ENCODE data around the gene DDR1.
"Not testable (repeated sequence)": the region's sequence is repeated elsewhere in the genome, so short reads cannot be mapped to it uniquely, and the experiment has no call there.

The DDR1 gene

GRCh38 chr6:30845183-30845582, 39.1 kb upstream of the DDR1 start:
- Mint-ChIP-seq H3K27me3 (peaks cover 35% of the 10 kb centered on the region), H3K9me3 (peaks cover 5% of the 10 kb centered on the region), H3K27ac (no peak overlapping the region), H3K4me1 (no peaks in the 10 kb centered on the region), H3K36me3 (no peaks in the 10 kb centered on the region), H3K4me3 (no peak overlapping the region)
- ATAC-seq, result no peak

DNA sequence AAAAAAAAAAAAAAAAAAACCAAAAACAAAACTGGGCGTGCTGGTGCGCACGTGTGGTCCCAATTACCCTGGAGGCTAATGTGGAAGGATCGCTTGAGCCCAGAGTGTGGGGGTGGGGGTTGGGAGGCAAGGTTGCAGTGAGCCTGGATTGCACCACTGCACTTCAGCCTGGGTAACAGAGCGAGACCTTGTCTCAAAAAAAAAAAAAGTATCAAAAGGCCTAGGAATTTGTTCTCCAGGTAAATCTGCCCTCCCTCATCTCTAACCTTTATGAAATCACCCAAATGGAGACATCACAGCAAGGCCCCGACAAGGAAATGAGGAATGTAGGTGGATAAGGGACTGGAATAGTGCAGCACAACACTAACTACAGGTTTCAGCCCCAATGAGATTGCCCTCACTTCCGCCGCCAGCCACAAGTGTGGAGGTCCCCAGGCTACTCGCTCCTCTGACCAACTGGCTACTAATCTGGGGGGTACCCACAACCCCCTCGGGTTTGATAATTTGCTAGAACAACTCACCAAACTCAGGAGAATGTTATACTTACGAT, 36.8 kb upstream of the DDR1 start:
- no peaks in the 10 kb centered on the region for H3K36me3 Mint-ChIP-seq
- no peaks in the 10 kb centered on the region for H3K4me1 Mint-ChIP-seq
- peaks cover 12% of the 10 kb centered on the region for H3K9me3 Mint-ChIP-seq
- peaks cover 35% of the 10 kb centered on the region for H3K27me3 Mint-ChIP-seq
- no peak overlapping the region for H3K27ac Mint-ChIP-seq
- no peak overlapping the region for H3K4me3 Mint-ChIP-seq
- no peak for ATAC-seq

- peaks cover 15% of the 10 kb centered on the region for H3K9me3 Mint-ChIP-seq
- H3K4me3 Mint-ChIP-seq, result no peak overlapping the region
- no peak overlapping the region for H3K27ac Mint-ChIP-seq
- no peaks in the 10 kb centered on the region for H3K4me1 Mint-ChIP-seq
- H3K36me3 Mint-ChIP-seq, result no peaks in the 10 kb centered on the region
- H3K27me3 Mint-ChIP-seq, result peaks cover 32% of the 10 kb centered on the region
- ATAC-seq, result no peak
Measured at GRCh38 chr6:30847971-30848436, 36.3 kb upstream of the DDR1 start.

DNA sequence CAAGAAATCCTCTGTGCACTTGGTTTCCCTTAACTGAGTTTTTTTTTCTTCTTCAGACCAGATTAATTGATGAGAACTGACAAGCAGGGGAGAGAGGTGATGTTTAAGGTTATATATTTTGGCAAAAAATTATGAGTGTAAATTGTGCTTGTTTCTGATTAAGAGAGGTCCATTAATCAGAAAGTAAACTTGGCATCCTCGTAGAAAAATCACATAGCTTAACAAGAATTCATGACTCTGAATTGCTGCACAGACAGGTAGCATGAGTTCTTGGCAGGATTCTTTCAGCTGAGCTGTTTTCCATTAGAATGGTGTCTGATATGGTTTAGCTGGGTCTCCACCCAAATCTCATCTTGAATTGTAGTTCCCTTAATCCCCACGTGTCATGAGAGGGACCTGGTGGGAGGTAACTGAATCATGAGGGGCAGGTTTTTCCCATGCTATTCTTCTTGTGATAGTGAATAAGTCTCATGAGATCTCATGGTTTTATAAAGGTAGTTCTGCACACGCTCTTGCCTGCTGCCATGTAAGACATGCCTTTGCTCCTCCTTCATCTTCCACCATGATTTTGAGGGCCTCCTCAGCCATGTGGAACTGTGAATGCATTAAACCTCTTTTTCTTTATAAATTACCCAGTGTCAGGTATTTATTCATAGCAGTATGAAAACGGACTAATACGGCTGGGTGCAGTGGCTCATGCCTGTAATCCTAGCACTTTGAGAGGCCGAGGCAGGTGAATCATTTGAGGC, 34.2 kb upstream of the DDR1 start:
- ATAC-seq, result no peak
- no peak overlapping the region for H3K27ac Mint-ChIP-seq
- H3K4me3 Mint-ChIP-seq, result no peak overlapping the region

DNA sequence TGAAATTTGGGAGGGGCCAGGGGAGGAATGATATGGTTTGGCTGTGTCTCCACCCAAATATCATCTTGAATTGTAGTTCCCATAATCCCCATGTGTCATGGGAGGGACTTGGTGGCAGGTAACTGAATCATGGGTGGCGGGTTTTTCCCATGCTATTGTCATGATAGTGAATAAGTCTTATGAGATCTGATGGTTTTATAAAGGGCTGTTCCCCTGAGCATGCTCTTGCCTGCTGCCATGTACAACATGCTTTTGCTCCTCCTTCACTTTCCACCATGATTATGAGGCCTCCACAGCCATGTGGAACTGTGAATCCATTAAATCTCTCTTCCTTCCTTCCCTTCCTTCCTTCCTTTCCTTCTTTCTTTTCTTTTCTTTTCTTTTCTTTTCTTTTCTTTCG, 31.9 kb upstream of the DDR1 start:
- H3K36me3 Mint-ChIP-seq, H3K4me1 Mint-ChIP-seq, H3K27ac Mint-ChIP-seq: not testable (repeated sequence)

More for the DNA sequence above, 34.2 kb upstream of the DDR1 start:
- peaks cover 15% of the 10 kb centered on the region for H3K9me3 Mint-ChIP-seq
- H3K4me1 Mint-ChIP-seq, result no peaks in the 10 kb centered on the region
- H3K27me3 Mint-ChIP-seq, result peaks cover 11% of the 10 kb centered on the region
- no peaks in the 10 kb centered on the region for H3K36me3 Mint-ChIP-seq

GRCh38 chr6:30854285-30855040, 29.9 kb upstream of the DDR1 start:
- Mint-ChIP-seq H3K4me1 (no peaks in the 10 kb centered on the region), H3K27ac (no peak overlapping the region), H3K36me3 (no peaks in the 10 kb centered on the region), H3K9me3 (peaks cover 17% of the 10 kb centered on the region), H3K27me3 (peaks cover 18% of the 10 kb centered on the region), H3K4me3 (no peak overlapping the region)
- ATAC-seq, result no peak

More for the DNA sequence above, 31.9 kb upstream of the DDR1 start:
- peaks cover 16% of the 10 kb centered on the region for H3K27me3 Mint-ChIP-seq
- H3K4me3 Mint-ChIP-seq, ATAC-seq: not testable (repeated sequence)
- peaks cover 15% of the 10 kb centered on the region for H3K9me3 Mint-ChIP-seq

DNA sequence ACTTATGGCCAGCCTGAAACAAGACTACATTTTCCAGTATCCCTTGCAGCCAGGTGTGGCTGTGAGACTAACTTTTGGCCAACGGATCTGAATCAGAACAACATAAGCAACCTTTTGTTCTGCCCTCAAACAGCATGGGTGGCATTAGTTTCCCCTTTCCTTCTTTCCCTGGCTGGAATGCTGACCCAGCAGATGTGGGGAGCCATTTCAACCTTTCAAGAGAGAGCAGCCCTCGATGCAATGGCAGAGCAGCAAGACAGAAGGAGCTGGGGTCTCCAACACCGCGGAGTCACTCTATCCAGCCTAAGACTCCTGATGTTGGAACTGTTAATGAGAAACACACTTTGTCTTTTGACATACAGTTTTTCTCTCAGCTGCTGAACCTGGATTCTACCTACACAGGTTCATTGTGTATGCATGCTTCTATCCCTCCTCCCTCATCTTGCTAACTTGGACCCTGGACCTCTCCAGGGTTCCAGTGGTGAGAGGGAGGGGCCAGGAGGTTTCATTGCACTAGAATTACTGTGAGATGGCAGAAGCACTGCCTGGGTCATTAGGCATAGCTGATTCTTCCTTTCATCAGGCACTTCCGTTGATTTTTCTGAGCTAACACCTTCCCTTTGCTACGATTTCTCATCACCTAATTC, 28.8 kb upstream of the DDR1 start:
- Mint-ChIP-seq H3K4me1 (no peaks in the 10 kb centered on the region), H3K9me3 (peaks cover 13% of the 10 kb centered on the region), H3K27me3 (peaks cover 18% of the 10 kb centered on the region), H3K36me3 (peaks cover 5% of the 10 kb centered on the region), H3K4me3 (no peak overlapping the region), H3K27ac (no peak overlapping the region)
- ATAC-seq, result no peak

GRCh38 chr6:30857112-30857511, 27.2 kb upstream of the DDR1 start:
- H3K27me3 Mint-ChIP-seq, result peaks cover 18% of the 10 kb centered on the region
- H3K4me3 Mint-ChIP-seq, result no peak overlapping the region
- ATAC-seq, result no peak

DNA sequence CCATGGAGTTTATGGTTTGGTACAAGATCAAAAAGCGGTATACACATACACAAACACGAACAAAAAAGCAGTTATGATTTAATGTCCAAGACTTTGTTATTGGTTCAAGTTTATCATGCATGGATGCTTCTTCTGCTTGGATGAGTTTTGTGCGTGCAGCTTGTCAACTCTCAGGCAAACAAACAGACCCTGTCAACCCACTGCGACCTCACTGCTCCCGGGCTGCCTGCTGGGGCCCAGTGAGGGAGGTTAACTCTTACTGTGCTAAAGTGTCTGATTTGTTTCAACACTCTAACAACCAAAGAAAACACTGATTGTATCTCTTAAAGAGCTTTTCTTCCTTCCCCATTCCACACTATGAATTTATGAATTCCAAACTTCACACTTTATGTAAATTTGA, 26.8 kb upstream of the DDR1 start:
- Mint-ChIP-seq H3K36me3 (peaks cover 9% of the 10 kb centered on the region), H3K4me3 (no peak overlapping the region), H3K4me1 (no peaks in the 10 kb centered on the region), H3K27me3 (peaks cover 18% of the 10 kb centered on the region), H3K9me3 (peaks cover 9% of the 10 kb centered on the region), H3K27ac (no peak overlapping the region)
- ATAC-seq, result no peak

More at GRCh38 chr6:30857112-30857511, 27.2 kb upstream of the DDR1 start:
- Mint-ChIP-seq H3K27ac (no peak overlapping the region), H3K9me3 (peaks cover 13% of the 10 kb centered on the region), H3K36me3 (peaks cover 9% of the 10 kb centered on the region), H3K4me1 (no peaks in the 10 kb centered on the region)

- H3K36me3 Mint-ChIP-seq, ATAC-seq, H3K9me3 Mint-ChIP-seq, H3K4me1 Mint-ChIP-seq, H3K27ac Mint-ChIP-seq, H3K4me3 Mint-ChIP-seq: not testable (repeated sequence)
- H3K27me3 Mint-ChIP-seq, result peaks cover 26% of the 10 kb centered on the region
Measured at GRCh38 chr6:30859726-30860125, 24.6 kb upstream of the DDR1 start.

DNA sequence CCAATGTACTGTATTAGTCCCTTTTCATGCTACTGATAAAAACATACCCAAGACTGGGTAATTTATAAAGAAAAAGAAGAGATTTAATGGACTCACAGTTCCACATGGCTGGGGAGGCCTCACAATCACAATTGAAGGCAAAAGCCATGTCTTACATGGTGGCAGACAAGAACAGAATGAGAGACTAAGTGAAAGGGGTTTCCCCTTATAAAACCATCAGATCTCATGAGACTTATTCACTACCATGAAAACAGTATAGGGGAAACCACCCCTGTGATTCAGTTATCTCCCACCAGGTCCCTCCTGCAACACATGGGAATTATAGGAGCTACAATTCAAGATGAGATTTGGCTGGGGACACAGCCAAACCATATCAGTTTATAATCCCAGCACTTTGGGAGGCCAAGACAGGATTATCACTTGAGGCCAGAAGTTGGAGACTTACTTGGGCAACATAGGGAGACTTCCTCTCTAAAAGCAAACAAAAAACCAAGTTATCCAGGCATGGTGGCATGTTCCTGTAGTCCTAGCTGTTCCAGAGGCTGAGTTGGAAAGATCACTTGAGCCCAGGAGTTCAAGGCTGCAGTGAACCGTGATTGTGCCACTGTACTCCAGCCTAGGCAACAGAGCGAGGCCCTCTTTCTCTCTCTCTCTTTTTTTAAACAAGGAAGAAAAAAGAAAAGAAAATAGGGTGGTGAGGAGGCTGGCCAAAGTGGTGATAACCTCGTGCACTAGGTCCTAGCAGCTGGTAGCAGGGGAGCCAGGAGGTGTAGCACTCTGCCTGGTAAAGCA, 22.9 kb upstream of the DDR1 start:
- H3K4me3 Mint-ChIP-seq, result no peak overlapping the region
- peaks cover 9% of the 10 kb centered on the region for H3K36me3 Mint-ChIP-seq

DNA sequence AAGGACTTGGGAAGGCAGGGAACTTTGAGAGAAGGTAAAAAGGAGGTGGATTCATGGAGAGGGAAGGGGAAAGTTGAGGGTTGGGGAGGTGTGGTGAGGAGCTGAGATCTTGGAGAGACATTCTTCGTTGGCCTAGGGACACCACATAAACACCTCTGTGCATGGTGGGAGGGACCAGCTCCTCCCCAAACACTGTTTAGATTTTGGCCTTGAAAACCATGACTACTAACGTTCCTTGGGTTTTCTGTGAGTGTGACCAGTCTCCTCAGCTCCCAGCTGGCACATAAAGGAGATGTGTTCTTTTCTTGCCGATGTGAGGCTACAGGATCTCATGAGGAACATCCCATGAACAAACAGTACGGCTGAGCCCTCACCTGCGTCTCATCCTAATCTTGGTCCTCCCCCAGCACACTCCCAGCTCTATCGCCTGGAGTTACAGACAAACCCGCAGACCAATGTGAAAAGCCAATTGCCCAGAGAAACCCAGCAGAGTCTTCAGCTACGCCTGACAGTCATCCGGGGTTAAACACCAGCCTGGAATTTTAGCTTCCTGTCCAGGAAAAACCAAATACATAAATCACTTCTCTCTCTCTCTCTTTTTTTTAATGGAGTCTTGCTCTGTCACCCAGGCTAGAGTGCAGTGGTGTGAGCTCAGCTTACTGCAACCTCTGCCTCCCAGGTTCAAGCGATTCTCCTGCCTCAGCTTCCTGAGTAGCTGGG, 22.0 kb upstream of the DDR1 start:
- H3K27ac Mint-ChIP-seq, result no peak overlapping the region
- H3K4me3 Mint-ChIP-seq, result no peak overlapping the region
- no peaks in the 10 kb centered on the region for H3K4me1 Mint-ChIP-seq
- ATAC-seq, result no peak
- peaks cover 9% of the 10 kb centered on the region for H3K36me3 Mint-ChIP-seq
- peaks cover 12% of the 10 kb centered on the region for H3K27me3 Mint-ChIP-seq
- H3K9me3 Mint-ChIP-seq, result peaks cover 6% of the 10 kb centered on the region

More for the DNA sequence above, 22.9 kb upstream of the DDR1 start:
- H3K27me3 Mint-ChIP-seq, result peaks cover 20% of the 10 kb centered on the region
- H3K9me3 Mint-ChIP-seq, result peaks cover 6% of the 10 kb centered on the region
- H3K27ac Mint-ChIP-seq, result no peak overlapping the region
- no peak for ATAC-seq
- no peaks in the 10 kb centered on the region for H3K4me1 Mint-ChIP-seq

GRCh38 chr6:30864325-30864724, 20.0 kb upstream of the DDR1 start:
- Mint-ChIP-seq H3K4me1 (no peaks in the 10 kb centered on the region), H3K27ac (no peak overlapping the region), H3K27me3 (peaks cover 8% of the 10 kb centered on the region), H3K36me3 (peaks cover 9% of the 10 kb centered on the region), H3K4me3 (no peak overlapping the region), H3K9me3 (peaks cover 9% of the 10 kb centered on the region)
- ATAC-seq, result no peak

DNA sequence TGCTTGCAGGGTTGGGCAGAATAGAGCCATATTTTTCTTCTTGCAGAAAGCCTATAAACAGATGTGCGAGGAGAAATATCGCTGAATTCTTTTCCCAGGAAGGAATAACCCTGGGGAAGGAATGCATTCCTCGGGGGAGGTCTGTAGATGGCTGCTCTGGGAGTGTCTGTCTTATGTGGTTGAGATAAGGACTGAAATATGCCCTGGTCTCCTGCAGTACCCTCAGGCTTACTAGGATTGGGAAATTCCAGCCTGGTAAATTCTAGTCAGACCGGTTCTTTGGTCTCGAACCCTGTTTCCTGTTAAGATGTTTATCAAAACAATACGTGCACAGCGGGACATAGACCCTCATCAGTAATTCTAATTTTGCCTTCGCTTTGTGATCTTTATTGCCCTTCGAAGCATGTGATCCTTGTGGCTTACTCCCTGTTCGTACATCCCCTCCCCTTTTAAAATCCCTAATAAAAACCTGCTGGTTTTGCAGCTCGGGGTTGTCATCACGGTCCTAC, 15.0 kb upstream of the DDR1 start:
- not testable (repeated sequence) for H3K36me3 Mint-ChIP-seq, H3K4me3 Mint-ChIP-seq, H3K4me1 Mint-ChIP-seq, ATAC-seq, H3K27ac Mint-ChIP-seq
- Mint-ChIP-seq H3K27me3 (peaks cover 20% of the 10 kb centered on the region), H3K9me3 (peaks cover 20% of the 10 kb centered on the region)
